Right lobe of liver (tissue), 6 donors: ENCODE data around the gene CACNB2. TPM values are rescaled to one million over a fixed set of nuclear protein-coding genes. Genes with fewer than 3 reads are reported as not detected.

Experiments used
- ATAC-seq, 4 donors: fragments of 200-7000 bp; cut with Tn5 transposase; one replicate each; pipeline ENCODE4 v1.9.1; 2020; ENCODE audit warnings: mild to moderate bottlenecking in 4 of 4, moderate library complexity in 4 of 4
- DNase-seq, 3 donors: peaks; one replicate each; pipeline ENCODE4 v3.0.0-alpha.2; 2020
- H3K27ac ChIP-seq, 3 donors: fragments of 200-600 bp; one replicate each; pipeline ENCODE4 v1.8.0; 2022
- H3K27me3 ChIP-seq, 2 donors: fragments of 200-600 bp; one replicate each; pipeline ENCODE4 v1.8.0; 2022
- H3K36me3 ChIP-seq, 4 donors: fragments of 200-600 bp; sonication (generic) in 1 of 4; one replicate each; pipeline versions ENCODE4 v1.5.1 to v1.8.0; 2017 to 2022; ENCODE audit warnings: control low read depth in 1 of 4
- H3K4me1 ChIP-seq, 4 donors: fragments of 200-600 bp; sonication (generic) in 1 of 4; one replicate each; pipeline versions ENCODE4 v1.5.1 to v1.8.0; 2017 to 2022; ENCODE audit warnings: control low read depth in 1 of 4
- H3K4me3 ChIP-seq, 3 donors: fragments of 200-600 bp; one replicate each; pipeline ENCODE4 v1.8.0; 2022
- H3K9me3 ChIP-seq, 4 donors: fragments of 200-600 bp; sonication (generic) in 1 of 4; one replicate each; pipeline versions ENCODE4 v1.5.1 to v1.8.0; 2017 to 2022; ENCODE audit warnings: control low read depth in 1 of 4
- CTCF ChIP-seq, 4 donors: fragments of 200-600 bp in 3 of 4; fragments of 450-650 bp in 1 of 4; IDR thresholded peaks; one replicate each; pipeline versions ENCODE4 v1.5.1 to v1.8.0; 2016 to 2022; ENCODE audit warnings: antibody characterized with exemption in 4 of 4, mild to moderate bottlenecking in 2 of 4
- POLR2A ChIP-seq: fragments of 450-650 bp; IDR thresholded peaks from one replicate; pipeline ENCODE4 v1.6.1; 2017; ENCODE audit warnings: antibody characterized with exemption, mild to moderate bottlenecking
- WGBS: methylation state at CpG from one replicate; pipeline ENCODE4 v1.1.6; 2018; ENCODE audit warnings: low coverage, low lambda C conversion rate; ENCODE audit not compliant: insufficient coverage; ENCODE audit errors: missing lambda C conversion rate; 5-methylcytosine and 5-hydroxymethylcytosine counted together
- intact Hi-C, 2 donors: fragments of 100-400 bp; cut with DNase I; formaldehyde crosslinking; loops; one replicate each; pipeline versions ENCODE4 v1.11.2 to v1.14.1; 2022
- total RNA-seq, 6 experiments: library from RNA; depleted of rRNA in 2 of 6; stranded (reverse); fragments of >200 nt in 2 of 6; fragmentation: NEBNext Ultra II Directional in 3 of 6; extraction: Animal tissue kit (Norgen Biotek cat#: 25700) in 3 of 6; gene quantifications; one replicate each; pipeline versions ENCODE4 v1.1.0 to v1.2.4, GENCODE V29; 2016 to 2023
- donor health status: DM: no; HTN: yes; CAD: no.
- donor health status: DM: no; HTN: no; CAD: no.
- donor health status: DM: no; HTN: no; CAD: no.
- donor health status: DM: no; HTN: yes; CAD: no.
- donor health status: DM: no; HTN: yes; CAD: no.

The CACNB2 gene
- total RNA-seq, 6 experiments from 2014 or later: 0.12 to 1.8 (median 1.0) TPM; not detected in 1

GRCh38 chr10:18404530-18404929, 264.3 kb downstream of the CACNB2 start:
- H3K27me3 ChIP-seq: no peaks in the 10 kb centered on the region
- H3K36me3 ChIP-seq: no peaks in the 10 kb centered on the region
- H3K4me1 ChIP-seq: no peaks in the 10 kb centered on the region
- no peak for ATAC-seq
- no peaks in the 10 kb centered on the region for H3K9me3 ChIP-seq
- intact Hi-C loops: no loop called here
- no peak overlapping the region for H3K4me3 ChIP-seq
- TF ChIP-seq POLR2A: no peak
- TF ChIP-seq CTCF (IDR thresholded peaks at IDR 0.05): no peak
- no peak for DNase-seq
- 67% methylated on average over 5 of the region's 5 CpGs for WGBS
- no peak overlapping the region for H3K27ac ChIP-seq

- Histone ChIP-seq H3K9me3 (no peaks in the 10 kb centered on the region), H3K27ac (no peak overlapping the region), H3K36me3 (no peaks in the 10 kb centered on the region), H3K4me1 (no peaks in the 10 kb centered on the region), H3K4me3 (no peak overlapping the region), H3K27me3 (no peaks in the 10 kb centered on the region)
- intact Hi-C loops: no loop called here
- DNase-seq: no peak
- WGBS: 94% methylated on average over 3 of the region's 4 CpGs
- TF ChIP-seq CTCF (IDR thresholded peaks at IDR 0.05): no peak
- TF ChIP-seq POLR2A: no peak
- no peak for ATAC-seq
Observed at GRCh38 chr10:18406136-18406535, 265.9 kb downstream of the CACNB2 start.

GRCh38 chr10:18409599-18410397, 269.6 kb downstream of the CACNB2 start:
- Histone ChIP-seq H3K4me3 (no peak overlapping the region), H3K4me1 (peaks cover 0 to 7% (median 0%) of the 10 kb centered on the region in 4 donors), H3K27ac (no peak overlapping the region), H3K27me3 (no peaks in the 10 kb centered on the region), H3K36me3 (no peaks in the 10 kb centered on the region), H3K9me3 (no peaks in the 10 kb centered on the region)
- intact Hi-C loops: no loop called here
- WGBS: 58% methylated on average over 4 of the region's 4 CpGs
- DNase-seq (no peak), ATAC-seq (peak in 1 of 4 donors; percentile 29)
- TF ChIP-seq CTCF (IDR thresholded peaks at IDR 0.05) (no peak), POLR2A (no peak)

GRCh38 chr10:18414061-18414460, 273.8 kb downstream of the CACNB2 start:
- no peak for TF ChIP-seq CTCF (IDR thresholded peaks at IDR 0.05)
- no peak for TF ChIP-seq POLR2A
- 23% methylated on average over 1 of the region's 2 CpGs for WGBS
- Histone ChIP-seq H3K9me3 (no peaks in the 10 kb centered on the region), H3K27me3 (no peaks in the 10 kb centered on the region), H3K4me1 (peaks cover 0 to 7% (median 0%) of the 10 kb centered on the region in 4 donors), H3K27ac (no peak overlapping the region), H3K36me3 (no peaks in the 10 kb centered on the region), H3K4me3 (no peak overlapping the region)
- ATAC-seq (peak; percentile 72 to 84 (median 81)), DNase-seq (no peak)
- intact Hi-C loops: no loop called here
